ENCODE results near the gene FILIP1L.

GRCh38 chr3:99902091-99902490 is 212.2 kb downstream of the FILIP1L start:
- TF ChIP-seq, protein P1, sequence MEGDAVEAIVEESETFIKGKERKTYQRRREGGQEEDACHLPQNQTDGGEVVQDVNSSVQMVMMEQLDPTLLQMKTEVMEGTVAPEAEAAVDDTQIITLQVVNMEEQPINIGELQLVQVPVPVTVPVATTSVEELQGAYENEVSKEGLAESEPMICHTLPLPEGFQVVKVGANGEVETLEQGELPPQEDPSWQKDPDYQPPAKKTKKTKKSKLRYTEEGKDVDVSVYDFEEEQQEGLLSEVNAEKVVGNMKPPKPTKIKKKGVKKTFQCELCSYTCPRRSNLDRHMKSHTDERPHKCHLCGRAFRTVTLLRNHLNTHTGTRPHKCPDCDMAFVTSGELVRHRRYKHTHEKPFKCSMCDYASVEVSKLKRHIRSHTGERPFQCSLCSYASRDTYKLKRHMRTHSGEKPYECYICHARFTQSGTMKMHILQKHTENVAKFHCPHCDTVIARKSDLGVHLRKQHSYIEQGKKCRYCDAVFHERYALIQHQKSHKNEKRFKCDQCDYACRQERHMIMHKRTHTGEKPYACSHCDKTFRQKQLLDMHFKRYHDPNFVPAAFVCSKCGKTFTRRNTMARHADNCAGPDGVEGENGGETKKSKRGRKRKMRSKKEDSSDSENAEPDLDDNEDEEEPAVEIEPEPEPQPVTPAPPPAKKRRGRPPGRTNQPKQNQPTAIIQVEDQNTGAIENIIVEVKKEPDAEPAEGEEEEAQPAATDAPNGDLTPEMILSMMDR (IDR thresholded peaks at IDR 0.05 in 4 of 5, conservative IDR thresholded peaks at IDR 0.05 in 1 of 5): no peak
- TF ChIP-seq POLR2A (IDR thresholded peaks at IDR 0.05): no peak
